CD4-positive, alpha-beta T cell (primary cell): ENCODE data around the gene CHRNG. TPM values are rescaled to one million over a fixed set of nuclear protein-coding genes. Genes with fewer than 3 reads are reported as not detected.

ENCODE experiments used
- ATAC-seq: fragments of 200-7000 bp; cut with Tn5 transposase; one replicate; pipeline ENCODE4 v1.10.0; 2022; ENCODE audit warnings: mild to moderate bottlenecking; ENCODE audit not compliant: poor library complexity
- CTCF ChIA-PET: fragments of 350-600 bp; sonication (Branson Sonifier 250); formaldehyde crosslinking; loops from one replicate; lab custom pipeline; 2021; ENCODE audit warnings: antibody characterized with exemption, inconsistent platforms; lab: Charles Lee
- POLR2A ChIA-PET: fragments of 350-600 bp; sonication (Branson Sonifier 250); formaldehyde crosslinking; loops from one replicate; lab custom pipeline; 2021; ENCODE audit warnings: antibody characterized with exemption, inconsistent platforms; lab: Charles Lee
- DNase-seq, 14 experiments: peaks; one replicate each; pipeline ENCODE4 v3.0.0-alpha.2; 2013 to 2020; ENCODE audit warnings: mixed read lengths in 2 of 14
- H3K27ac ChIP-seq, 2 donors: one replicate each; pipeline versions ENCODE4 v1.5.1 to v1.7.0; 2013; ENCODE audit warnings: low read length in 2 of 2, low read depth in 1 of 2, mild to moderate bottlenecking in 1 of 2
- H3K27me3 ChIP-seq, 2 experiments: 1 replicate in 1 of 2; 2 replicates in 1 of 2; pipeline versions ENCODE4 v1.6.1 to v1.7.0; 2013; ENCODE audit warnings: low read length in 2 of 2, control low read depth in 1 of 2, mild to moderate bottlenecking in 1 of 2, moderate library complexity in 1 of 2; ENCODE audit not compliant: insufficient read depth in 2 of 2, control insufficient read depth in 1 of 2
- H3K36me3 ChIP-seq: one replicate; pipeline ENCODE4 v1.6.1; 2013; ENCODE audit warnings: low read length, control low read depth; ENCODE audit not compliant: insufficient read depth
- H3K4me1 ChIP-seq: one replicate; pipeline ENCODE4 v1.6.1; 2013; ENCODE audit warnings: low read length, control low read depth; ENCODE audit not compliant: insufficient read depth
- H3K4me3 ChIP-seq: one replicate; pipeline ENCODE4 v1.5.1; 2013; ENCODE audit warnings: mild to moderate bottlenecking, low read length, moderate library complexity
- H3K9me3 ChIP-seq, 2 experiments: 1 replicate in 1 of 2; 2 replicates in 1 of 2; pipeline versions ENCODE4 v1.6.1 to v1.7.0; 2013; ENCODE audit warnings: low read length in 2 of 2, mild to moderate bottlenecking in 2 of 2, control low read depth in 1 of 2, moderate library complexity in 1 of 2; ENCODE audit not compliant: control insufficient read depth in 1 of 2, insufficient read depth in 1 of 2
- H3K27ac Mint-ChIP-seq: one replicate; pipeline ENCODE4 v1.8.0; 2020; ENCODE audit warnings: mixed read lengths
- H3K27me3 Mint-ChIP-seq: one replicate; pipeline ENCODE4 v1.8.0; 2021; ENCODE audit warnings: mixed read lengths
- H3K36me3 Mint-ChIP-seq: one replicate; pipeline ENCODE4 v1.8.0; 2021; ENCODE audit warnings: low read depth, mixed read lengths
- H3K4me1 Mint-ChIP-seq: one replicate; pipeline ENCODE4 v1.8.0; 2021; ENCODE audit warnings: low read depth, mixed read lengths
- H3K4me3 Mint-ChIP-seq: one replicate; pipeline ENCODE4 v1.8.0; 2020; ENCODE audit warnings: mild to moderate bottlenecking, mixed read lengths
- H3K9me3 Mint-ChIP-seq: one replicate; pipeline ENCODE4 v1.8.0; 2020; ENCODE audit warnings: mixed read lengths
- CTCF ChIP-seq: fragments of 200-600 bp; IDR thresholded peaks from one replicate; pipeline ENCODE4 v1.8.0; 2022; ENCODE audit warnings: antibody characterized with exemption, mild to moderate bottlenecking
- intact Hi-C, 2 experiments: fragments of 100-400 bp; cut with DNase I in 1 of 2; cut with micrococcal nuclease in 1 of 2; formaldehyde crosslinking; loops; one replicate each; pipeline versions ENCODE4 v1.15.1 to v1.9.0; 2023 to 2025; cut with DNase I, micrococcal nuclease
- total RNA-seq, 174 experiments: library from RNA in 2 of 174; stranded (reverse) in 2 of 174; gene quantifications; one replicate each; pipeline ENCODE4 v1.2.3 and lab custom pipeline; 2021 to 2026

Gene CHRNG
- total RNA-seq, 2 experiments from 2014 or later: not detected

GRCh38 chr2:232511336-232511890, 28.1 kb upstream of the CHRNG start:
- Mint-ChIP-seq H3K4me1 (no peaks in the 10 kb centered on the region), H3K36me3 (no peaks in the 10 kb centered on the region), H3K27ac (no peak overlapping the region), H3K9me3 (no peaks in the 10 kb centered on the region), H3K27me3 (peaks cover 25% of the 10 kb centered on the region), H3K4me3 (no peak overlapping the region)
- intact Hi-C loops: no loop called here
- ChIA-PET CTCF (no interaction called here), POLR2A (no interaction called here)
- no peak overlapping the region for H3K27ac ChIP-seq
- ATAC-seq: no peak
- no peak overlapping the region for H3K4me3 ChIP-seq
- TF ChIP-seq CTCF: no peak
- no peaks in the 10 kb centered on the region for H3K4me1 ChIP-seq
- no peaks in the 10 kb centered on the region for H3K36me3 ChIP-seq
- no peaks in the 10 kb centered on the region for H3K9me3 ChIP-seq
- H3K27me3 ChIP-seq: peaks cover 0 to 3% of the 10 kb centered on the region in 2 experiments
- no peak for DNase-seq

GRCh38 chr2:232512602-232513001, 26.9 kb upstream of the CHRNG start:
- H3K4me1 Mint-ChIP-seq: no peaks in the 10 kb centered on the region

GRCh38 chr2:232513353-232513752, 26.1 kb upstream of the CHRNG start:
- Histone ChIP-seq H3K4me1 (no peaks in the 10 kb centered on the region), H3K9me3 (no peaks in the 10 kb centered on the region), H3K4me3 (no peak overlapping the region), H3K27me3 (no peaks in the 10 kb centered on the region), H3K27ac (no peak overlapping the region), H3K36me3 (no peaks in the 10 kb centered on the region)
- no peak for TF ChIP-seq CTCF
- H3K4me1 Mint-ChIP-seq: no peaks in the 10 kb centered on the region
- ChIA-PET CTCF (no interaction called here), POLR2A (no interaction called here)
- intact Hi-C loops: no loop called here
- peaks cover 26% of the 10 kb centered on the region for H3K27me3 Mint-ChIP-seq
- no peak overlapping the region for H3K27ac Mint-ChIP-seq
- DNase-seq: no peak
- no peaks in the 10 kb centered on the region for H3K36me3 Mint-ChIP-seq
- H3K9me3 Mint-ChIP-seq: no peaks in the 10 kb centered on the region
- no peak overlapping the region for H3K4me3 Mint-ChIP-seq
- ATAC-seq: no peak

More at GRCh38 chr2:232512602-232513001, 26.9 kb upstream of the CHRNG start:
- ATAC-seq: no peak
- H3K36me3 ChIP-seq: no peaks in the 10 kb centered on the region
- TF ChIP-seq CTCF: no peak
- Mint-ChIP-seq H3K27me3 (peaks cover 25% of the 10 kb centered on the region), H3K27ac (no peak overlapping the region), H3K36me3 (no peaks in the 10 kb centered on the region), H3K4me3 (no peak overlapping the region), H3K9me3 (no peaks in the 10 kb centered on the region)
- no peak for DNase-seq
- H3K9me3 ChIP-seq: no peaks in the 10 kb centered on the region
- H3K27me3 ChIP-seq: no peaks in the 10 kb centered on the region
- H3K4me3 ChIP-seq: no peak overlapping the region
- POLR2A ChIA-PET: no interaction called here
- H3K27ac ChIP-seq: no peak overlapping the region
- intact Hi-C loops: no loop called here
- no peaks in the 10 kb centered on the region for H3K4me1 ChIP-seq
- CTCF ChIA-PET: no interaction called here
